HG03025 (cell line): ENCODE results near the gene KCNS3.

Experiments used
- ATAC-seq: cut with Tn5 transposase; IDR thresholded peaks from one replicate; pipeline ENCODE4 v1.9.1; 2021; ENCODE audit warnings: mild to moderate bottlenecking, moderate library complexity; ENCODE audit not compliant: unreplicated experiment, low FRiP score

Gene KCNS3, protein sequence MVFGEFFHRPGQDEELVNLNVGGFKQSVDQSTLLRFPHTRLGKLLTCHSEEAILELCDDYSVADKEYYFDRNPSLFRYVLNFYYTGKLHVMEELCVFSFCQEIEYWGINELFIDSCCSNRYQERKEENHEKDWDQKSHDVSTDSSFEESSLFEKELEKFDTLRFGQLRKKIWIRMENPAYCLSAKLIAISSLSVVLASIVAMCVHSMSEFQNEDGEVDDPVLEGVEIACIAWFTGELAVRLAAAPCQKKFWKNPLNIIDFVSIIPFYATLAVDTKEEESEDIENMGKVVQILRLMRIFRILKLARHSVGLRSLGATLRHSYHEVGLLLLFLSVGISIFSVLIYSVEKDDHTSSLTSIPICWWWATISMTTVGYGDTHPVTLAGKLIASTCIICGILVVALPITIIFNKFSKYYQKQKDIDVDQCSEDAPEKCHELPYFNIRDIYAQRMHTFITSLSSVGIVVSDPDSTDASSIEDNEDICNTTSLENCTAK

DNA sequence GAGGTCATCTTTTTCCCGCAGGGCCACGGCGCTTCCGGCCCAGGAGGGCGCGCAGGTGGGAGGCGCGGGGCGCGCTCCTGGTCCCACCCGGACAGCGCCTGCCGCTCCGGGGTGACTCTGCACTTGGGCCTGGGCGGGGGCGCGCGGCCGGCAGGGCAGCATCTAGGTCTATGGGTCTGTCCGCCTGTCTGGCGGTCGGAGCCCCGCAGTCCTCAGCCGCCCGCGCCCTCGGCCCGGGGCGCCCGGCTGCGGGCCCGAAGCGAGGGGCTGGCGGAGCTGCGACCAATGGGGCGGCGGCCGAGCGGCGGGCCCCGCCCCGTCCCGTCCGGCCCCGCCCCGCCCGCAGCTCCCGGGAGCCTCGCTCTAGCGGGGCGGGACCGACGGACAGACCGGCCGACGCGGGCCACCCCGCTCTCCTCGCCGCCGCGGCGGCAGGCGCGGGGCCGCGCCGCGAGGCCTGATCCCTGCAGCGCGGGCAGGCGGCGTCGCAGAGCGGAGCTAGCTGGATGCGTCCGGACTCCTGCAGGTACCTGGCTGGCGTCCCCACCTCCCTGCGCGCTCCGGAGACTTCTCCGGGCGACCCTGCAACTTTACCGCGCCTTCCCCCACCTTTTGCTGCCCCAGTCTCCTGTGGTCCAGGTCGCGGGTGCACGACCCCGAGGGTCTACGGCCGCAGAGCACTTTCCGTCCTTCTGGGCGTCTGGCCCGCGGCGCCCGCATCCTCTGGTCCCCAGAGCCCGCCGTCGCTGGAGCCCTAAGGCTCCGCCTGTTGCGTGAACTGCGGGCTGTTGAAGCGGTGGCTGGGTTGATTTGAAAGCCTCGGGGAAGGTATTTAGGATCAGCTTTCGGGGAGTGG, at the start of gene KCNS3:
KCNS3 (plus strand) TSS at position 387 of the 856 bp plus-strand sequence. CDS start 52,342 bp downstream, outside the sequence.
- ATAC-seq, result peak; percentile 70

GRCh38 chr2:17830053-17831034, 48.1 kb upstream of the KCNS3 start:
- ATAC-seq, result peak; percentile 90

DNA sequence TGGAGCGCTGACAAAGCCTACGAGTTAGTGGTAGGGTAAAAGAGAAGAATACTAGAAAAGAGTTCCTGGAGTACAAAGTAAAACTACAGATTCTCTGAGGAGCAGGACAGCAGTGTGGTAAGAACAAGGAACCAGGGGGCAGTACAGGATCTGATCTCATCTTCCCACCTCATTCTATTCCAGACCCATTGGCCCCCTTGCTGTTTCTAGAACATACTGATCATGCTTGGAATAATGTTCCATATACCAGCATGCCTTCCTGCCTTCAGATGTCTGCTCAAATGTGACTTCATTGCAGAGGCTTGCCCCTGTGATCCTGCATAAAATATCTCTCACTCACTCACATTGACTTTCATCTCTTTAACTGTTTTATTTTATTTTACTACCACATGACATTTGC, 43.0 kb upstream of the KCNS3 start:
- ATAC-seq, result no peak

- ATAC-seq, result no peak
These were observed 38.5 kb upstream of the KCNS3 start for GRCh38 chr2:17839959-17840358.

- ATAC-seq, result no peak
These were observed 35.0 kb upstream of the KCNS3 start for GRCh38 chr2:17843457-17843856.

- ATAC-seq, result no peak
These were observed 32.7 kb upstream of the KCNS3 start for GRCh38 chr2:17845806-17846205.

DNA sequence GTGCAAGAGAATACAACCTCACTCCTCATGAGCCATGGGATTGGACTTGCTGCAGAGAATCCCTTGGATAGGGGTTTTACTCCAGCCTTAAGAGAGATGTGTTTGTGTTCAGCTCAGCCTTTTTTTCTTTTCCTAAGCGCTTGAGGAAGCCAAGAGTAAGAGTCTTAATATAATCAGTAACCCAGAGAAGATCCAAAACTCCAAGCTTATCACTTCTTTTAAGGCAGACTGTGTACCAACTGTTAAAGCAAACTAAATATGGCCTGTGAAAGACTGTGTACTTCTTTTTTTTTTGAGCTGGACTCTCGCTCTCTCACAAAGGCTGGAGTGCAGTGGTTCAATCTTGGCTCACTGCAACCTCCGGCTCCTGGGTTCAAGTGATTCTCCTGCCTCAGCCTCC, 31.8 kb upstream of the KCNS3 start:
- ATAC-seq, result no peak

DNA sequence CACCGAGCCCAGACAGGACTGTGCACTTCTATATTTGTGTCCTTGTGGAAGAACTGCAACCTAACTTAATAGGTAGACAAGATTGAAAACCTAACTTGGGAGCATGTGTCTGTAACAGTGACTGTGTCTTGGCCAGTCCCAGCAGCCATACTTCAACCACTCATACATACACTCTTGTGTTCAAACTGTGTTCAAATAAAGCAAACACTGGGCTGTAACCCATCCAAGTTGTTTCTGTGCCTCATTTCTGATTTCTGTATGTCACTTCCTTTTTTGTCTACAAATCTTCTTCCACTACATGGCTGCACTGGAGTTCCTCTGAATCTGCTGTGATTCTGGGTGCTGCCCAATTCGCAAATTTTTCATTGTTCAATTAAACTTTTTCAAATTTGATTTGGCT, 31.2 kb upstream of the KCNS3 start:
- ATAC-seq, result no peak

GRCh38 chr2:17849275-17849674, 29.2 kb upstream of the KCNS3 start:
- ATAC-seq, result no peak

- no peak for ATAC-seq
These were observed 28.3 kb upstream of the KCNS3 start for GRCh38 chr2:17850151-17850550.

DNA sequence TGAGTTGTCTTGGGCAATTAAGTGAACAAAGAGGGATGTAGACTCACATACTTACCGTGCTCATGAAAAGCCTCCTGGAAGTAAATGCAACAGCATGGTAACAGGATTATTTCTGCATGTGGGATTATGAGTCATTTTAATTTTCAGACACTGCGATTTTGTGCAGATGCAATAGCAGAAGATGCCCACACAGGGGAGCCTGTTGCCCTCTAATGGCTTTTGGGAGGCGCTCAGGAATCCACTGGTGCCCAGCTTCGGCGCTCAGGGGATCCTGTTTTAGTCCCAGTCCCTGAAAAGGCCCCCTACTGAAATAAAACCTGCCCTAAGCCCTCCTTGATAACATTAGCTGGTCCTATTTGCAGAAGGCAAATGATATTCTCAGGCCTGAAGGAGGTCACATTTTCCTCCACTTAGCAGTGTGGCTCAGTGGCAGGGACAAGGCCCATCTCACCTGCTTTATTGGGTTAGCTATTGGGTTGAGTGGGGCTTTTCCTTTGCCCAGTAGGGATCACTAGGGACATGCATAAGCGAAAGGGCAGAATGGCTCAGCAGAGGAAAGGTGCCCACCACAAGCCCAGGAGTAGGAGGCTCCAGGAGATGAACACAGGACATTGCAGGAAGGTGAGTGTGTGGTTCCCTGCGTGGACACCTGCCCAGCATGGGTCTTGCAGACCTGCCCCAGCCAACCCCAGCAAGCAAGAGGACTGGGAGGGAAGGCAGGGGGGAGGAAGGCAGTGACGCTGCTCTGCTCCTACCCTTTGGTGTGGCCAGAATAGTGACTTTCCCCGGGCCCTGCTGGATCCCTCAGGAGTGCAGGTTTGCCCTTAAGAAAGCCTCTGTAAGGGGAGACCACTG, 26.5 kb upstream of the KCNS3 start:
- ATAC-seq, result peak; percentile 56

DNA sequence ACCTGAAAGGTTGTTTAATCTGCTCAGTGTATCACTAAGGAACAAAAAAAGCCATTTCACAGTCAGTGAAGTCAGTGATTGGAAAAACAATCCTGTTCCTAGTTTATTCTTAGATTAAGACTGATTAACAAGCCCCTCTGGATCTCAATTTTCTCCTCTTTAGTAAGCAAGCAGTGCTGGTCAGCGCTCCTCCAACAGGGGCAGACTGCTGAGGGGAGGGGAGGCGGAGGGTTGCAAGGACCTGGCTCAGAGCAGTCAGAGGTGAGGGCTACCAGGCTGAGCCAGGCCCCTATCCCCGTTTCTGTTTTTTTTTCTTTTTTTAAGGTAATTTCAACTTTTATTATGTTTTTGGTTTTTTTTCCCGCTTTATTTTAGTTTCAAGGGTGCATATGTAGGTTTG, 24.7 kb upstream of the KCNS3 start:
- ATAC-seq, result no peak

GRCh38 chr2:17857021-17857420, 21.4 kb upstream of the KCNS3 start:
- ATAC-seq, result no peak

- no peak for ATAC-seq
These were observed 20.4 kb upstream of the KCNS3 start for GRCh38 chr2:17858064-17858463.

DNA sequence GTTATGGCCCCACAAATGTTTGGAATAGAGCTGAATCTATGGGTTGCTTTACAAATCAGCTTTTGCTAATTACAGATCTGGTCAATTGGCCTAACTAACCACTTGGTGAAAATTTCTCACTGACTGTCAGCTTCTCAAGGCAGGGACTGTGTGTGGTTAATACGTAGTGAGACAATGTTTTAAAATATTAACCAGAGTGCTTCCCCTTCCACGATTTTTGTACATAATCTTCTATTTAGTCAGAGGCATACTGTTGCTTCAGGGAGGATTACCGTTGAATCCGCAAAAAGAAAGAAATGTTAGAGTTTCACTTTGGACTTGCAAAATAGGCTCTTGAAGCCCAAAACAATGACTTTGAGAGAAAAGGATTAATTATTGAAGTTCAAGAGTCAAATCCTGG, 14.9 kb upstream of the KCNS3 start:
- ATAC-seq, result no peak

GRCh38 chr2:17864676-17865075, 13.8 kb upstream of the KCNS3 start:
- ATAC-seq, result no peak

DNA sequence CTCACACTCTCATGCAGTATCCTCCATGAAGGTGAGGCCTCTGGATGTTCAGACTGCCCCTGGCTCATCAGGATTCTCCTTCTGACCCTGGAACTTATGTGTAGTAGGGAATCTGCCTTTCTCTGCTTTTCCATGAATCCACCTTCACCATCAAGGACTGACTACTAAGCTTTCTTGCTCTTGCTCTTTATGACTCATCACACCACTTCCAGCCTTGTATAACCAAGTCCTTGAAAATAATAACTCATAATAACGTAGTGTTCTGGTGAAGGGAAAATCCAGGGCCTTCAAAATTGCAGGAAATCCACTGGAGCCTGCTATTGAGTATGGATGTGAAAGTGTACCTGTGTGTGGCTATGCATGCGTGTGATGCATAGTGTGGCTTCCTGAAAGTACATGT, 11.3 kb upstream of the KCNS3 start:
- ATAC-seq, result no peak

GRCh38 chr2:17869128-17869527, 9.3 kb upstream of the KCNS3 start:
- ATAC-seq, result no peak

GRCh38 chr2:17871639-17872038, 6.8 kb upstream of the KCNS3 start:
- ATAC-seq, result no peak
